Stimulated activated CD8-positive, alpha-beta memory T cell treated with anti-CD3 and anti-CD28 coated beads, Interleukin-15, amount 100 ng/mL, for 48 hours (primary cell): ENCODE results near the gene ARHGAP15.

ENCODE experiments used
- DNase-seq, 2 donors: peaks; one replicate each; pipeline ENCODE4 v3.0.0-alpha.2; 2020; ENCODE audit warnings: low read depth in 2 of 2

The ARHGAP15 gene

GRCh38 chr2:143144813-143145455 is 15.7 kb downstream of the ARHGAP15 start:
- DNase-seq: no peak

DNA sequence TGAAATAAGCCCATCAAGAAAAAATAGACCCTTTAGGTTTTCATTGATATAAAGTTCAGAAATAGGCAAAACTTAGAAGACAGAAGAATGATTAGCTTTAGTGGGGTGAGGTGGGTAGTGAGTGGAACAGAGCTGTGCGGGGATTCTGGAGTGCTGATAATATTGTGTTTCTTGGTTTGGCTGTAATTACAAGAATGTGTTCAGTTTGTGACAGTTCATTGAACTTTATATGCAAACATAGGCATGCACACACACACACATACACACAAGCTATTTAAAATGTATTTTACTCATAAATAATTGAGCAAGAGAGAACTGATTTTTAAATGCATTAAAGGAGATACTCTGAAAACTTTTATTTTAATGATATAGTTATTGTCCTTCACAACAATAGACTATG is 17.1 kb downstream of the ARHGAP15 start:
- no peak for DNase-seq

- DNase-seq: no peak
Measured at GRCh38 chr2:143146815-143147530, 17.8 kb downstream of the ARHGAP15 start.

DNA sequence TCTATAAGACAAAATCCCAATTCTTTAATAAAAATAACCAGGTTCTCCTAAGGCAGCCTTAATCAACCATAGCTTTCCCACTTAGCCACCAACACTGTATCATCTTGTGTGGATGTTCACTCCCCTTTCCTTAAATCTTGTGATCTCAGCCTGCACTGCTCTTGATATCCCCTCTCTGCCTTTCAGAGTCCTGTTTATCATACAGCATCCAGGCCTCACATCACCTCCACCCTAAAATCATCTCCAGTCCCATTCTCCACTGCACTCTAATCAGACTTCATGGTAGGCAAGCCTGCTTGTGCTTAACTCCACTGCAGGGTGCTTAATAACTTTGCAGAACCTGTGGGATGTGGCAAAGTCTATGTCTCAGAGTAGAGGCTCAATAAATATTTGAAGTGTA is 18.8 kb downstream of the ARHGAP15 start:
- DNase-seq: no peak

GRCh38 chr2:143148757-143149156 is 19.5 kb downstream of the ARHGAP15 start:
- no peak for DNase-seq

- DNase-seq: no peak
Measured at GRCh38 chr2:143150287-143150686, 21.1 kb downstream of the ARHGAP15 start.

- no peak for DNase-seq
Measured at GRCh38 chr2:143151111-143151752, 22.0 kb downstream of the ARHGAP15 start.

DNA sequence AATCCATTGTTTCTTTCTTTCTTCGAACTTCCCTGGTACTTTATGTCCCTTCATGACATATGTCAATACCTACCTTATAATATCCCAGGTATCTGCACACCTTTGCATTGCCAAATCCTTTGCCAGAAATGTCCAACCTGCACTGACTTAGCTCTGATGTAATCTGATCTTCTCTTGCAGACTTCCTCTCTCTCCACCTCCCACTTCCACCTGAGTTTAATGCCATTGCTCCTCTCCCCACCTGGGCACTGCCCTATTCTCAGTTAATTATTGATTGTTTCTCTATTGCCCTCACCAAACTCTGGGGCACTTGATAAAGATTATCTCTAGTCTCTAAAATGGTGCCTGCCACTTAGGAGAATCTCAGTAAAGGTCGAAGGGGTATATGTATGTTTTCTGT is 23.0 kb downstream of the ARHGAP15 start:
- DNase-seq: no peak

- no peak for DNase-seq
Measured at GRCh38 chr2:143152637-143153036, 23.4 kb downstream of the ARHGAP15 start.

GRCh38 chr2:143155661-143156060 is 26.4 kb downstream of the ARHGAP15 start:
- DNase-seq: no peak

DNA sequence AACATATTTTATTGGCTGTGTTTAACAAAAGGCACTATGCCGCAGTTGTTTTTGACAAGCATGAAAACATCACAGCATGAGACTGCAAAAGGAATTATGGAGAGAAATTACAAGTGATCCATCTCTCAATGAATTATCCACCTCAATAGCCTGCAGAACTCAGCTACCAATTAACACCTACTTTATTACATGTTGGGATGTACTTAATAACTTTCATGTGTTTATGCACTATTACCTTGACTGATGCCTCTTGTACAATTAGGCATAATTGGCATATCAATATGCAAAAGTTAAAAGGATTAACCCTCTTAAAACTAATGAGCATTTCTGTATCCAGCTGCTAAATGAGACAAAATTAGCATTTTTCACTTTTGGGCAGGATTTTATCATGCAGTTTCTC is 27.8 kb downstream of the ARHGAP15 start:
- DNase-seq: no peak

GRCh38 chr2:143157418-143157817 is 28.2 kb downstream of the ARHGAP15 start:
- DNase-seq: no peak

DNA sequence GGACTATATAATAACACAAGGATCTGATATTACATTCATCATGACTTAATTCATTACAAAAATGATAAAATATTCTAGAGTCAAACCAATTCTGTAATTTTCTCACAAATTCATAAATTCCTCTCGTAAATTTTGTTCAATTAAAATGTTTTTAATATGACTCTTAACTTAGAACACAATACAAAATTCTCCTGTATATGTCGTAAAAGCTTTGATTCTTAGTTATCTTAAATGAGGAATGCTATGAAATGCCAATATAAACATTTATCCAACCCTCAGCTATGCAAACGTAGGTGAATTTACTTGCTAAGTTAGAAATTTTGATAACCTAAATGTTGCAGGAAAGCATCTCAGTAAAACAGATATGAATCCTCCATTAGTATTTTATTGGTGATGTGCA is 28.9 kb downstream of the ARHGAP15 start:
- DNase-seq: no peak

DNA sequence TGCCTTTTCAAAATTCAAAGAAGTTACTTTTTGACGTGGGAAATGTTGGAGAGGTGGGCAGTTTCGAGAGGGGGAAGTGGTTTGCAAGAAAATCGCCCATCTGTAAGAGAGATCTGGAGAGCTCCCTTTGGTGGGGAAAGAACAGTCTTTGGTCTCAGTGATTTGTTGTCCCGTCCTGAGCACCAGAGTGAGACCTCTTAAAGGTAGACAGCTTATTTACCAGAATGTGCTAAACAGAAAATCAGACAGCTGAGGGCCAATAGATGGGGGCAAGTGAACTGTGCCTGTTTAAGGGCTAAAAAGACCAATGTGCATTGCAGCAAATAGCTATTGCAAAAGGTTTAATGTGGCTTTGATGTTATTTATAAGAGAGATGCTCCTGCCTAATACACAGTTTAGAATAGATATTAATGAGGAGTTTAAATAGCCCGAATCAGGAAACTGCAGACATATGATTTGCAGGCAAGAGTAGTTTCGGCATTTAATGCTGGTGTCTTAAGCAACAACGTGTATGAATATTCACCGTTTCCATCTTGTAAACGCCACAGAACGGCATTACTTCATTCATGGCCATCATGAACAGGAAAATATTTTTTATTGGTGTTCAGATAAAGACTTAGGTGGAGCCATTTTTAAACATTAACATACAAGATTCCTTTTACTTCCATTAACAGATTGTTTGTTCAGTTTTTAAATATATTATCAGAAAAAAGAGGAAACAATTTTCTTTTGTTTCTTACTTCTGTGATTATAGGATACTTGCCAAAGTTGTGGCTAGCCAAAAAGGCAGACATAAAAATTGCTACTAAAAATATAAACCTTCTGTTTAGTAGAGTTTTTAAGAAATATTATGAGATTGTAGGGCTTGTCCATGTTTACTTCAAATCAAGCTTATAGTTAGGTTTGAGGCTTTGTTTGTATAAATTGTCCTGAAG is 29.6 kb downstream of the ARHGAP15 start:
- no peak for DNase-seq

DNA sequence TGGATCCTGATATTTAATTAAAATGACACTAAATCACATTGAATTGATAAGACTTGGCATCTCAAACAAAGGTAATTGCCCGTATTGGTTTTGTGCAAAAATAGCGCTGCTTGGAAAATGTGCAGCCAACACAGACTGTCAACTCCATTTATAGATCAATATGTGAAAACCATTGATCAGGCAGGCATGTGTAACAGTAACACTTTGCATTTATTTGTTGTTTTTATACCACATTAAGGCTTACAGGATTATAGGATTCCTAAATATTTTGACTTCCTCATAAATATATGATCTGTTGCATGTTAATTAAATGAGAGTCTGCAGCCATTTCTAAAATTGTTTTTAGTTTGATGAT is 30.2 kb downstream of the ARHGAP15 start:
- DNase-seq: no peak

DNA sequence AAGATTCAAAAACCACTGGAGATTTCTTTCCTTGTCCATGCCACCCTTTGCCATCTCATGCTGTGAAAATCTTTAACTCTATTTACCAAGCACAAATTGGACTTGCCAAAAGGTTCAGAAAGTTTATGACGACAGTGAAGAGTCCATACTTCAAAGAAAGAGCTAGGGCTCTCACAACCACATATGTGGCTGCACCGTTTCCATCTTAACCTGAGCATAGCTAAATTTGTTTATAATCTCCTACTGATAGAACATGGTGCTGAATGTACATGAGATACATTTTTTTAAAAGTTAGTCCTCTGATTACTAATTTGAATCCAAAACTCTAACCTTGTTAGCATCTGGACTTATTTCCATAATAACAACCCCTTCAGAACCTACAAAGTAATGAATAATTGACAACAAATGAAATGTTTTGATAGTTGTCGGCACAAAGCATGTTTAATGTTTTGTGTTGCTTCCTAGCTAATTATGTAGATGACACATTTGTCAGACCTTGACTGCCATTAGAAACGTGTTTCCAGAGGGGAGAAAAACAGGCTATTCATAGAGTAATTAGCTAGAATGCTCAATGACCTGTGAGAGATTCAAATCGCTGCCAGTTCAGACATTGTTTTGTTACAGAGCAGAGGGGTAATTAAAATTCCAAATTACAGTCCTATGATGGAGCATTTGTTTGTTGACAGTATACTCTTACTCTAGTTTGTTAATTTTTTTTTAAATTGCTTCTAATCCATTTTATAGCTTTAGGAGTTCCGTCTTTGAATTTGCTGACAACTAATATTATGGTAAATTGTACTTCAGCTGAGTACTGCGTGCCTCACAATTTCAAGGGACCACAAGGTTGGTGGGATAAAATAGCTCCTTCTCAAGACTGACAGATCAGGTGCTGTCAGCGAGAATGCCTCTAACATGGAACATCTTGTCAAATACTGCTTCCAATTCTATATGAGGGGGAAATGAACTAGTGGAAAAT is 31.8 kb downstream of the ARHGAP15 start:
- DNase-seq: no peak

GRCh38 chr2:143162123-143162837 is 33.1 kb downstream of the ARHGAP15 start:
- no peak for DNase-seq

GRCh38 chr2:143162997-143163396 is 33.8 kb downstream of the ARHGAP15 start:
- DNase-seq: no peak

- DNase-seq: no peak
Measured at GRCh38 chr2:143163499-143163898, 34.3 kb downstream of the ARHGAP15 start.

DNA sequence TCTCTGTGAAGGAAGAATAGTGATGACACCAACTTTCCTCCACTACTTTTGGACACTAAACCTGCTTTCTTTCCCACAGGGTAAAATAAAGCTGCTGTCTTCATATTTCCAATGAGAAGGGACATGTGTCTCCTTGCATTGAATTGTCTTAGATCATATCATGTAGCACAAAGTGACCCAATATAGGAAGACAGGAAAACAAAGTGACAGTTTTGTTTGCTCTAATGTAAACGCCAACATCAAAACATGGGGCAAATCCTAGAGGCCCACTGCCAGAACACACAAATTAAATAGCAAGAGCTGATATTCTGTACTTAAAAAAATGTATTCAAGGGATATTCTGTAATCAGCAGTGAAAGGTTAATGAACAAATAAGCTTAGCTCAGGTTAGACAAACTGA is 36.1 kb downstream of the ARHGAP15 start:
- no peak for DNase-seq
